Activated T-helper 17 cell treated with anti-CD3 and anti-CD28 coated beads, Interleukin-2, amount 50 U/mL, for 72 hours (primary cell): ENCODE measurements around the gene IQGAP2. TPM values are rescaled to one million over a fixed set of nuclear protein-coding genes. Genes with fewer than 3 reads are reported as not detected.
"Not testable (repeated sequence)": the region's sequence is repeated elsewhere in the genome, so short reads cannot be mapped to it uniquely, and the experiment has no call there.

Experiments
- ATAC-seq: fragments of 150-1000 bp; cut with Tn5 transposase; replicated peaks from 2 replicates; pipeline ENCODE4 v1.10.0; 2021; ENCODE audit warnings: mild to moderate bottlenecking, moderate library complexity
- H3K27ac Mint-ChIP-seq: one replicate; pipeline ENCODE4 v1.8.0; 2022; ENCODE audit warnings: mixed read lengths
- H3K27me3 Mint-ChIP-seq: one replicate; pipeline ENCODE4 v1.8.0; 2022; ENCODE audit warnings: mixed read lengths
- H3K36me3 Mint-ChIP-seq: one replicate; pipeline ENCODE4 v1.8.0; 2022; ENCODE audit warnings: low read depth, mild to moderate bottlenecking, mixed read lengths
- H3K4me1 Mint-ChIP-seq: one replicate; pipeline ENCODE4 v1.8.0; 2022; ENCODE audit warnings: mixed read lengths
- H3K4me3 Mint-ChIP-seq: one replicate; pipeline ENCODE4 v1.8.0; 2022; ENCODE audit warnings: mild to moderate bottlenecking, mixed read lengths
- H3K9me3 Mint-ChIP-seq: one replicate; pipeline ENCODE4 v1.8.0; 2022; ENCODE audit warnings: mixed read lengths
- total RNA-seq, 2 donors: library from RNA; stranded (reverse); gene quantifications; one replicate each; pipeline ENCODE4 v1.2.3, GENCODE V29; 2022

IQGAP2 gene
- total RNA-seq, 2 donors from 2014 or later = 83.2 to 92.1 TPM

DNA sequence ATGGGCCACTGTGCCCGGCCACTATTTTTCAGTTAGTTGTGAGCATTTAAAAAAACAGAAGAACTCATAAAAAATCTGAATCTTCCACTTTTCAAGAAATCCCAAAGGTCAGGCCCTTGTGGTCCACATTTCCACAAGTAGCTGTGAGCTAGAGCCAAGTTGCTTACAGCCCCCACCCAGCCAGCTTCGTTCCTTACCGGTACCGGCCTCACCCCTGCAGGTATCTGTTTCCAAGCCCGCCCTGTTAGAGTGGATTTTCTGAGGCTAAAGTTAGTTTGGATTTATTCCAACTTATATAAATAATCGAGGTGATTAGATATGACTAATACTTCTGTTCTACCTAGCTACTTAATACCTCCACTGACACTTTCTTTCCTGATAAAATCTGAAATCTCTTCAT is 139.2 kb downstream of the IQGAP2 start:
- H3K4me3 Mint-ChIP-seq = peak overlapping the region; percentile 92
- H3K36me3 Mint-ChIP-seq = peaks cover 17% of the 10 kb centered on the region
- H3K9me3 Mint-ChIP-seq = peaks cover 4% of the 10 kb centered on the region
- ATAC-seq = no peak
- no peaks in the 10 kb centered on the region for H3K27me3 Mint-ChIP-seq
- peak overlapping the region; percentile 99 for H3K27ac Mint-ChIP-seq
- peaks cover 61% of the 10 kb centered on the region for H3K4me1 Mint-ChIP-seq

DNA sequence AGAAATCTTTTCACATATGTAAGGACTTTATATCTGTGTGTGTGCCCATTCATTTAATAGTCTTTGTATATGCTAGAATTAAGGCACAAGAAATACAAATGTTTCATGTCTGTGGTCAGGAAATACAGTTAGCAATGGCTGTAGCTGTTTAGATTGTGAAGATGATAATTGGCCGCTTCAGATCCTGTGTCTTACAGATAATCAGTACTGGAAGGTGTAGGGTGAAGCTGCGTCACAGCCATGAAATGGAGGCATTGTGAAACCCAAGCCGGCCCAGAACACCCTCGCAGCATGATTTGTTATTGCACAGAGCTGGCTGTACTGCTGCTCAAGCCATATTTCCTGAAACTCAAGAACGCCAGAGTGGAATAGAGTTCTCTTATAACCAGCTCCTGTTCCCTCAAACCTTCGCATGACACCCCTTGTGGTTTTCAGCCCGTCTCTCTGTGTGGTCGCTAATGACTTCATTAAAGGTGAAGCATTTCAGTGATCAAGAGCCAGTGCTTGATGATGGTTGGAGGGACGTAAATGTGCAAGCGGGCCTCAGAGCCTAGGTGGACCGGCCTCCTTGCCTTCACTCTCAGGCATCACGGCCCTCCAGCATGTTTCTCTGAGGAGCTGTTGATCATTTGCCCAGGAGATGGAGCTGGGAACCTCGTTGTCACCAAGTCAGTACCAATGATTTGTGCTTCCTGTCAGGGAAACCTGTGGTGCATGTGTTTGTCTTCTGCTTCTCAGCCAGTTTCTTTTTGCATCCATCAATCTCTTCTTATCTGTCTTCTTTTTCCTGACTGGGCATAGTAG is 140.0 kb downstream of the IQGAP2 start:
- ATAC-seq = peak; percentile 54
- Mint-ChIP-seq H3K4me3 (peak overlapping the region; percentile 92), H3K4me1 (peaks cover 60% of the 10 kb centered on the region), H3K27ac (peak overlapping the region; percentile 99), H3K27me3 (no peaks in the 10 kb centered on the region), H3K36me3 (peaks cover 17% of the 10 kb centered on the region), H3K9me3 (no peaks in the 10 kb centered on the region)

DNA sequence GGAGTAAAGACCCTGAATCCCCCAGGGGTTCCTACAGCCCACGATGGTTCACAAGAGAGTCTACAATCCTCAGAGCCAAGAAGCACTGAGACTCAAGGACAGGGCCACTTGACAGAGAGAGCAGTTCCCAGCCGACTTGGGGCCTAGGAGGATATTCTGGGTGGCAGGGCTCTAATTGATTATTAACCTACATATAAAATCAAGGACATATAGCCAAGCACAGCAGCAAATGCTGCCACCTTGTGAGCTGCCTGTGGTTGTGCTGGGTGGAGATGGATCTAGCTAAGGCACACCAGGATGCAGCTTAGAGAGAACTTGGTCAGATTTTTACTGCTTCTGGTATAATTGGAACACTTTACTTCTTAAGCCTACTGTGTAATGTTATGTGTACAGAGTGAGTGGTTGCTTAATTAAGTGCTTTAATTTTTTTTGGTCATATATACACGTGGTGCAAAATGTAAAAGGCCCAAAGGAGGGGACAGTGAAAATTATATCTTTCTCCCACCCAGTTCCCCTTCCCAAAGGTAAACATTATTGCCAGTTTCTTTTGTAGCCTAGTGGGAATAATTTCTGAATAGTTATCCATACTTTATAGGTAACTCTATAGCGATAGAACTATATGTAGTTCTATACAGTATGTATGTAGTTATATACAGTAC is 141.3 kb downstream of the IQGAP2 start:
- Mint-ChIP-seq H3K4me3 (peak overlapping the region; percentile 92), H3K36me3 (peaks cover 17% of the 10 kb centered on the region), H3K27me3 (no peaks in the 10 kb centered on the region), H3K27ac (peak overlapping the region; percentile 99), H3K9me3 (no peaks in the 10 kb centered on the region), H3K4me1 (peaks cover 65% of the 10 kb centered on the region)
- peak; percentile 29 for ATAC-seq

DNA sequence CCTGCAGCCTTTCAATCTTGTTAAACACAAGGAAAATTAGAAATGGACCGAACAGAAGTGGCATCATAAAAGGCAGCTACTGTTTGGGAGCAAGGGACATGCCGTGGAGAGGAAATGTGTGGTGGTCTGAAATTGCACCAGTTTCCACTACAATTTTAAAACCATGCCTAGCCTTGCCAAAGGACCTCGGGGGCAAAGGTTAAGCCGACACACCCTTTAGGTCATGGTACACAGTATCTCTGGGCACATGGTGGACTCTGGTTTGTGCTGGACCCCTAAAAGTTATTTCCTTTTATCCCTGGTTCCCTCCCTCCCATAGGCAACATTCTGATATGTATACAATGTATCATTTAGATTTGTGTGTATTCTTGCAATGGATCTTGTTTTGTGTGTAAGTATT is 142.1 kb downstream of the IQGAP2 start:
- Mint-ChIP-seq H3K9me3 (no peaks in the 10 kb centered on the region), H3K4me1 (peaks cover 65% of the 10 kb centered on the region), H3K27ac (peak overlapping the region; percentile 97)

DNA sequence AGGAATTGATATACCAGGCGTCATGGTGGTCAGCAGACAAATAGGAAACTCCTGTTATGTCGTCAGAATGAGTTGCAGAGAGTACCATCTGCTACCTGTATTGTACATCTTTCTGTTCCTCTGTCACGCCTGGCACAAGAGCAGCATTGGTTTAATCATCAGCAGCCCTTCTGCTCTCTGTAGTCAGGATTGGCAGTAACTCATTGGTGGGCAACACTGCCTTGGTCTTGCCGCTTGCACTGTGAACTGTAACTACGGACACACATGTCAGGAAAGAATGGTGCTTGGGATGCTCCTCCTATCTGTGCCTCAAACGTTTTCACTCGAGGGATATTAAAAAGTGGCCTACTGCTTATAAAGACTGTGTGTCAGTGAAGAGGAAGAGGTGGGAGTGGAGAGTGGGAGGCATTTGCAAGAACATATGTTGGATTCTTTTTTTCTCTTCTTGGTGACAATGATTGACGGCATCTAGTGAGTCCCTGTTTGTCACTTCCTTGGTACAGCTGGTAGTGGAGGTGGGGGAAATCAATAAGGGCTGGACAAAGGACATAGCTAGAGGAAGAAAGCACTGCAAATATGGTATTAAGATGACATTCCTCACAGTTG is 143.5 kb downstream of the IQGAP2 start:
- peak; percentile 55 for ATAC-seq
- no peaks in the 10 kb centered on the region for H3K27me3 Mint-ChIP-seq
- H3K4me1 Mint-ChIP-seq = peaks cover 55% of the 10 kb centered on the region
- H3K36me3 Mint-ChIP-seq = peaks cover 17% of the 10 kb centered on the region
- H3K27ac Mint-ChIP-seq = peak overlapping the region; percentile 97
- peak overlapping the region; percentile 79 for H3K4me3 Mint-ChIP-seq
- H3K9me3 Mint-ChIP-seq = no peaks in the 10 kb centered on the region

More for the DNA sequence above, 142.1 kb downstream of the IQGAP2 start:
- ATAC-seq = no peak
- H3K4me3 Mint-ChIP-seq = peak overlapping the region; percentile 79
- peaks cover 17% of the 10 kb centered on the region for H3K36me3 Mint-ChIP-seq
- H3K27me3 Mint-ChIP-seq = no peaks in the 10 kb centered on the region

DNA sequence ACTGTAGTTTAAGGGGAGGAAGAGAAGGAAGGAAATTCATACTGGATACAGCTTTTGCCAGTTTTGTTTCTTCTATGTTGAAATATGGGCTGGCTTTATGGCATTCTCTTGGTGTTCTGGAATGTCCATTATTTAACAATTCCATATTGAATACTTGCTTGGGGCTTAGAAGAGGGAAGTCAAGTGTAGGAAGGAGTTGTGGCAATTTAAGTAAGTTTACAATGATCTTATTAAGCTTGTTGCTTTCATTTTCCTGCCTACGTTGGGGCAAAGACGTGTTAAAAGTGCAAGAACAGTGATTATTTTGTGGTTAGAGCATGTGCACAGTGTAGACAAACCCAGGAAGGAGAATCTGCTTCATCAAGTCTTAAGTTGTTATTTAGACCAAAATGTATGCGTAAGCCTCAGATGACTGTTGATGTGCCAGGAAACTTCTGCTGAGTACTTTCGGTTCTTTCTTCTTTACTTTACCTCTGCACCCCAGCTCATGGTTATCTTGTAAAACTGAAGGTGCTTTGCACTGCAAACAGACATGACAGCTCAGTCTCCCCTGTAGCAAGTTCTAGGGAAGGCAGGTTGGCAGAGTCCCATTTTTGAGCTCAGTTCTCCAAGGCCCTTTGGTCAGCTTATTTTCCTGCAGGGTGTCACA is 144.3 kb downstream of the IQGAP2 start:
- H3K9me3 Mint-ChIP-seq = no peaks in the 10 kb centered on the region
- ATAC-seq = peak; percentile 74
- H3K27me3 Mint-ChIP-seq = no peaks in the 10 kb centered on the region
- H3K36me3 Mint-ChIP-seq = peaks cover 17% of the 10 kb centered on the region
- peaks cover 54% of the 10 kb centered on the region for H3K4me1 Mint-ChIP-seq
- H3K4me3 Mint-ChIP-seq = peak overlapping the region; percentile 79
- H3K27ac Mint-ChIP-seq = peak overlapping the region; percentile 97

DNA sequence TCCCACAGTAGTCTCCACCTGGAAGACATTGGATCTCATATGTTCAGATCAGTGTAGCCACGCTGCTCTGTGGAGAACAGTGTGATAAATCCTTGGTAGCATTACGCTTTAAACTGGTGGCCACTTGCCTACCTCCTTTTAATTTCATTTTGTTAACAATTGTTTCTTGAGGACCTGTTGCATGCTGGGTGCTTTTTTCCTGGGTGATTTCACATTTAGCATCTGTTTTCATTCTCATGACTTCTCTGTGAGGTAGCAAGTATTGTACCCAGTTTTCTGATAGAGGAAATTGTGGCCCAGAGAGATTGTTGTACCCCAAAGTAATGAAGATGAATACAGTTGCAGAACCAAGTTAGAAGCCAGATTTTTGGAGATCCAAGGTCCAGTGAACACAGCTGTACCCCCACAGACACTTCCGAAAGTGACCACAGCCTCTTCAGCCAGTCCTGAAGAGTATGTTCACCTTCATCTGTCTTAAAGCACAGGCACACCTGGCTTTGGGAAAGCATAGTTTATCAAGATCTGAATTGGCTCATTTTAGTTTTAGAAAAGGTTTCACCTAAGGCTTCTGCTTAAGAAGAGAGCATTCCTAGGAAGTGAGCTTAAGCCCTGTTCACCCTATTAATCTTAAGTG is 144.9 kb downstream of the IQGAP2 start:
- Mint-ChIP-seq H3K4me3 (peak overlapping the region; percentile 79), H3K27me3 (no peaks in the 10 kb centered on the region), H3K9me3 (no peaks in the 10 kb centered on the region), H3K4me1 (peaks cover 48% of the 10 kb centered on the region), H3K27ac (peak overlapping the region; percentile 97), H3K36me3 (peaks cover 17% of the 10 kb centered on the region)
- no peak for ATAC-seq

DNA sequence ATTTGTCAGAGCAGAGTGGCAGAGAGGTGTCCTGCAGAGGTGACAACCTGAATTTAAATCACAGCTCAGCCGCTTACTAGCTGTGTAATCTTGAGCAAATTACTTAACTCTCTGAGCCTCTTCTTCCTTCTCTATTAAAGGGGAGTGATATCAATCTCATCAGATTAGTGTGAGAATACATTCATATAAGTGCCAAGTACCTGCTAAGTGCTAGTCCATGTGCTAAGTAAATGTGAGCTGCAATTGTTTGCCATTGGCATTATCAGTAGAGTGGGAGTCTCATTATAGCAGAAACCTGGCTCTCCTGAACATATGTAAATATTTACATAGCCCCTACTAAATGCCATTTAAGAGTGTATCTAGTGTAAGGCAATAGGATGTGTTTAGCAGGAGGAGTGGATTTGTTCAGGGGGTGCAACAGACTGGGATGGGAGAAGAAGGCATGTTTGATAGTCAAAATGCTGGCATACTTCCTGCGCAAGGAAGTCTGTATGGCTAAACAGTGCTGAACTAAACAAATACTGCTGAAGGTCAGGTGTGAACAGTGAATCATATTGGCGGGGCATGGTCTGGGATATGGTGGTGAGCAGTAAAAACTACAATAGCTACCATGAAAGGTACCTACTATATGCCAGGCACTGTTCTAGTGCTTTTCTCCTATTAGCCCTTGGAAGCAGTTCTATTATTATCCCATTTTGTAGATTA is 145.6 kb downstream of the IQGAP2 start:
- no peak for ATAC-seq
- H3K27ac Mint-ChIP-seq = peak overlapping the region; percentile 97
- peaks cover 44% of the 10 kb centered on the region for H3K4me1 Mint-ChIP-seq
- H3K27me3 Mint-ChIP-seq = no peaks in the 10 kb centered on the region
- H3K9me3 Mint-ChIP-seq = no peaks in the 10 kb centered on the region
- H3K36me3 Mint-ChIP-seq = peaks cover 13% of the 10 kb centered on the region
- H3K4me3 Mint-ChIP-seq = peak overlapping the region; percentile 79

DNA sequence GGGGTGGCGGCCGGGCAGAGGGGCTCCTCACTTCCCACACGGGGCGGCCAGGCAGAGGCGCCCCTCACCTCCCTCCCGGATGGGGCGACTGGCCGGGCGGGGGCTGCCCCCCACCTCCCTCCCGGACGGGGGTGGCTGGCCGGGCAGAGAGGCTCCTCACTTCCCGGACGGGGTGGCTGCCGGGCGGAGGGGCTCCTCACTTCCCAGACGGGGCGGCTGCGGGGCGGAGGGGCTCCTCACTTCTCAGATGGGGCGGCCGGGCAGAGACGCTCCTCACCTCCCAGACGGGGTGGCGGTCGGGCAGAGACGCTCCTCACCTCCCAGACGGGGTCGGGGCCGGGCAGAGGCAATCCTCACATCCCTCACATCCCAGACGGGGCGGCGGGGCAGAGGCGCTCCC is 147.8 kb downstream of the IQGAP2 start:
- H3K27ac Mint-ChIP-seq, H3K9me3 Mint-ChIP-seq: not testable (repeated sequence)

DNA sequence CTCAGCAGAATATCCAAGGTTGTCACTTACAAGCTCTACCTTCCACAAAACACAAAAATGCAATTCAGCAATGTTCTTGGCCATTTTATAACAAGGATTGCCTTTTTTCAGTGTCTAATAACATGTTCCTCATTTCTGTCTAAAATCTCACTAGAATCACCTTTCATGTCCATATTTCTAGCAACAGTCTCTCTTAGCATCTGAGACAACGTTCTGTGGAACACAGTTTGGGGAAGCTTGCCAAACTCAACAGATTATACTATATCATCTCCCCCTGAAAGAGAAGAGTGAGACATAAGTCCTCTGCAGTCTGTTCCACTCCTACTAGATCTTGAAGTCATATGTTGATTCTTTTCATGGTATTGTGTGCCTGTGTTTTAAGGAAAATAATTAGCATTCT is 149.5 kb downstream of the IQGAP2 start:
- H3K27me3 Mint-ChIP-seq = no peaks in the 10 kb centered on the region
- ATAC-seq = no peak
- peak overlapping the region; percentile 57 for H3K27ac Mint-ChIP-seq
- no peak overlapping the region for H3K4me3 Mint-ChIP-seq
- no peaks in the 10 kb centered on the region for H3K9me3 Mint-ChIP-seq
- H3K36me3 Mint-ChIP-seq = peaks cover 23% of the 10 kb centered on the region
- peaks cover 43% of the 10 kb centered on the region for H3K4me1 Mint-ChIP-seq

More for the DNA sequence above, 147.8 kb downstream of the IQGAP2 start:
- Mint-ChIP-seq H3K36me3 (peaks cover 21% of the 10 kb centered on the region), H3K4me1 (peaks cover 43% of the 10 kb centered on the region)
- ATAC-seq, H3K27me3 Mint-ChIP-seq, H3K4me3 Mint-ChIP-seq: not testable (repeated sequence)

DNA sequence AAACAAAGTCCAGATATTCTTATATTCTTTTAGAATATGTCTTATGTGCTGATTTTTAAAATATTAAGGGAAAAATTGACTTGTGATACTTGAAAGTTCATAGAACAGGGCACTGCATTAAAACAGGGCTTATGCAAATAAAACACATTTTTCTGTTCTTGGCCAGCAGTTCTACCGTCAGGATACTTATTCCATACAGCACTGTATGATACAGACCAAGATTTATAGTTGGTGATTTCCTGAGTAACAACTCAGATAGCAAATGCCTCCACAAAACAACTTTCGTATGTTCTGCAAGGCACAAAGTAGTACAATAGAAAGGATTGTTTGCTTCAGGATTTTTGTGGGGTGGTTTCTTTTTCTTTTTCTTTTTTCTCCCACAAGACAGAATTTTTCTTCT is 150.2 kb downstream of the IQGAP2 start:
- H3K4me1 Mint-ChIP-seq = peaks cover 39% of the 10 kb centered on the region

DNA sequence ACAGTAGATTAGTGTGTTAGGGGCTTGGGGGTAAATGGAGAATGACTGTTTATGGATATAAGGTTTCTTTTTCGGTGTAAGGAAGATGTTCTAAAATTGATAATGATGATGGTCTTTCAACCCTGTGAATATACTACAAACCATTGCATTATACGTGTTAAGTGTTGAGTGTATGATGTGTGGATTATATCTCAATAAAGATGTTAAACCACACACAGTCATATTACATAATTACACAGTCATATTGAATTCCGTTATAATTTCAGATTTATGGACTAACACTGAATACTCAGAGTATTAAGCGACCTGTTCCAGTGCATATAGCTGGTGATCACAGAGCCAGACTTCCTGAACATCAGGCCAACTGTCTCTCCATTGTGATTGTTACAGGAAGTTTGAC is 152.0 kb downstream of the IQGAP2 start:
- no peak overlapping the region for H3K27ac Mint-ChIP-seq

More for the DNA sequence above, 150.2 kb downstream of the IQGAP2 start:
- Mint-ChIP-seq H3K27me3 (no peaks in the 10 kb centered on the region), H3K9me3 (no peaks in the 10 kb centered on the region), H3K27ac (peak overlapping the region; percentile 32), H3K4me3 (no peak overlapping the region), H3K36me3 (peaks cover 29% of the 10 kb centered on the region)
- ATAC-seq = no peak

DNA sequence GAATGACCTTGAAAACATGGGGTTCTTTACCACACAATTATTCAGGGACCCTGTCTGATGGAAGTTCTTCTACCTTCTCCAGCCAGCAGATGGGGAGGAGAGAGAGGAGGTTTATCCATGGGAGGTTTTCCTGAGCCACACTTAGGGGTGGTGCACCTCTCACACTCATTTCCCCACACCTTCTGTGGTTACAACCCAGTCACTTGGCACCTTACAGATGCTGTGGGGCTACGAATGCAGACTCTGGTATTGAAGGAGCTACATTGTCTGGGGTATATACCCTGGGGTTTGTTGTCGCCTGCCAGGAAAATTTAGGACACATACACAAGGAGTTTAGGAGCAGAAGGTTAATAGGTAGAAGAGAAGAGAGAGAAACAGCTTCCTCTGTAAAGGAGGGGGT is 152.6 kb downstream of the IQGAP2 start:
- Mint-ChIP-seq H3K36me3 (peaks cover 44% of the 10 kb centered on the region), H3K27me3 (no peaks in the 10 kb centered on the region), H3K4me3 (no peak overlapping the region), H3K4me1 (peaks cover 26% of the 10 kb centered on the region), H3K27ac (peak overlapping the region; percentile 87), H3K9me3 (no peaks in the 10 kb centered on the region)
- no peak for ATAC-seq

More for the DNA sequence above, 152.0 kb downstream of the IQGAP2 start:
- no peak for ATAC-seq
- H3K27me3 Mint-ChIP-seq = no peaks in the 10 kb centered on the region
- H3K36me3 Mint-ChIP-seq = peaks cover 44% of the 10 kb centered on the region
- H3K4me3 Mint-ChIP-seq = no peak overlapping the region
- H3K9me3 Mint-ChIP-seq = no peaks in the 10 kb centered on the region
- H3K4me1 Mint-ChIP-seq = peaks cover 27% of the 10 kb centered on the region
